H9 (cell line): ENCODE results near the gene RPS6KB1. TPM values are rescaled to one million over a fixed set of nuclear protein-coding genes. Genes with fewer than 3 reads are reported as not detected.

Experiments used
- DNase-seq: peaks from one replicate; pipeline ENCODE4 v3.0.0-alpha.2; 2017
- H2AFZ ChIP-seq: one replicate; pipeline ENCODE4 v1.6.1; 2013; ENCODE audit warnings: mild to moderate bottlenecking, low read length, control low read depth, moderate library complexity
- H2AK5ac ChIP-seq: 2 replicates; pipeline ENCODE4 v1.6.1; 2013; ENCODE audit warnings: low read length, control low read depth, mixed read lengths; ENCODE audit not compliant: insufficient read length
- H2BK120ac ChIP-seq: one replicate; pipeline ENCODE4 v1.6.1; 2013; ENCODE audit warnings: low read depth, mild to moderate bottlenecking, low read length, control low read depth, inconsistent platforms; ENCODE audit not compliant: poor library complexity, severe bottlenecking
- H2BK12ac ChIP-seq: 2 replicates; pipeline ENCODE4 v1.6.1; 2013; ENCODE audit warnings: low read length, control low read depth, mixed read lengths, low read depth; ENCODE audit not compliant: insufficient read length
- H2BK15ac ChIP-seq: 2 replicates; pipeline ENCODE4 v1.6.1; 2013; ENCODE audit warnings: low read depth, low read length, control low read depth
- H2BK20ac ChIP-seq: one replicate; pipeline ENCODE4 v1.6.1; 2013; ENCODE audit warnings: low read depth, mild to moderate bottlenecking, low read length, control low read depth, inconsistent platforms; ENCODE audit not compliant: poor library complexity, severe bottlenecking
- H2BK5ac ChIP-seq: 2 replicates; pipeline ENCODE4 v1.6.1; 2013; ENCODE audit warnings: low read length, control low read depth, mixed read lengths; ENCODE audit not compliant: insufficient read length
- H3K14ac ChIP-seq: 2 replicates; pipeline ENCODE4 v1.6.1; 2013; ENCODE audit warnings: low read length, control low read depth; ENCODE audit not compliant: insufficient read depth
- H3K18ac ChIP-seq: 2 replicates; pipeline ENCODE4 v1.6.1; 2013; ENCODE audit warnings: low read depth, mild to moderate bottlenecking, mixed read lengths, low read length, control low read depth; ENCODE audit not compliant: insufficient read length
- H3K23ac ChIP-seq: 2 replicates; pipeline ENCODE4 v1.6.1; 2013; ENCODE audit warnings: low read length, control low read depth, mixed read lengths, low read depth; ENCODE audit not compliant: insufficient read length
- H3K23me2 ChIP-seq: 2 replicates; pipeline ENCODE4 v1.6.1; 2013; ENCODE audit warnings: low read depth, mild to moderate bottlenecking, mixed read lengths, low read length, control low read depth; ENCODE audit not compliant: insufficient read length, poor library complexity, severe bottlenecking
- H3K27ac ChIP-seq: 2 replicates; pipeline ENCODE4 v1.5.1; 2013; ENCODE audit warnings: low read length, control low read depth, mixed read lengths, low read depth; ENCODE audit not compliant: insufficient read length
- H3K27me3 ChIP-seq: 2 replicates; pipeline ENCODE4 v1.6.1; 2013; ENCODE audit warnings: low read length, control low read depth, inconsistent platforms; ENCODE audit not compliant: insufficient read depth
- H3K4ac ChIP-seq: 2 replicates; pipeline ENCODE4 v1.6.1; 2013; ENCODE audit warnings: low read depth, mild to moderate bottlenecking, control low read depth, inconsistent platforms, low read length, moderate library complexity
- H3K4me1 ChIP-seq: 2 replicates; pipeline ENCODE4 v1.6.1; 2013; ENCODE audit warnings: low read length, control low read depth, inconsistent platforms; ENCODE audit not compliant: insufficient read depth
- H3K4me2 ChIP-seq: 2 replicates; pipeline ENCODE4 v1.6.1; 2013; ENCODE audit warnings: low read length, control low read depth, mixed read lengths; ENCODE audit not compliant: insufficient read length, insufficient read depth
- H3K56ac ChIP-seq: 2 replicates; pipeline ENCODE4 v1.6.1; 2013; ENCODE audit warnings: low read depth, mild to moderate bottlenecking, mixed read lengths, low read length, control low read depth; ENCODE audit not compliant: insufficient read length
- H3K79me1 ChIP-seq: 2 replicates; pipeline ENCODE4 v1.6.1; 2013; ENCODE audit warnings: low read depth, mild to moderate bottlenecking, moderate library complexity, low read length, control low read depth, inconsistent platforms; ENCODE audit not compliant: insufficient read depth, poor library complexity, severe bottlenecking
- H3K79me2 ChIP-seq: 2 replicates; pipeline ENCODE4 v1.6.1; 2013; ENCODE audit warnings: low read length, control low read depth, inconsistent platforms; ENCODE audit not compliant: insufficient read depth
- H3K9ac ChIP-seq: 2 replicates; pipeline ENCODE4 v1.6.1; 2013; ENCODE audit warnings: low read length, control low read depth, mixed read lengths; ENCODE audit not compliant: insufficient read length; ENCODE audit errors: extremely low read depth
- H3K9me3 ChIP-seq: one replicate; pipeline ENCODE4 v1.6.1; 2013; ENCODE audit warnings: low read depth, low read length, inconsistent platforms; ENCODE audit not compliant: control insufficient read depth
- H3T11ph ChIP-seq: one replicate; pipeline ENCODE4 v1.6.1; 2013; ENCODE audit warnings: mild to moderate bottlenecking, low read length, control low read depth, inconsistent platforms
- H4K20me1 ChIP-seq: one replicate; pipeline ENCODE4 v1.6.1; 2013; ENCODE audit not compliant: control insufficient read depth, insufficient read length, insufficient read depth
- H4K5ac ChIP-seq: 2 replicates; pipeline ENCODE4 v1.6.1; 2013; ENCODE audit warnings: low read depth, mild to moderate bottlenecking, mixed read lengths, low read length, control low read depth; ENCODE audit not compliant: insufficient read length
- H4K8ac ChIP-seq: replicated peaks from 2 replicates; pipeline ENCODE4 v1.6.1; 2013; ENCODE audit warnings: low read length, control low read depth, mixed read lengths, low read depth; ENCODE audit not compliant: insufficient read length
- H4K91ac ChIP-seq: 2 replicates; pipeline ENCODE4 v1.6.1; 2013; ENCODE audit warnings: low read depth, mild to moderate bottlenecking, moderate library complexity, mixed read lengths, low read length, control low read depth; ENCODE audit not compliant: insufficient read length
- H3K27ac Mint-ChIP-seq, 3 experiments: 2 replicates in 2 of 3; 3 replicates in 1 of 3; pipeline ENCODE4 v1.8.0; 2020 to 2021; ENCODE audit warnings: mixed read lengths in 3 of 3, mild to moderate bottlenecking in 1 of 3, moderate library complexity in 1 of 3
- H3K27me3 Mint-ChIP-seq: 2 replicates; pipeline ENCODE4 v1.8.0; 2021; ENCODE audit warnings: low read depth, mild to moderate bottlenecking, moderate library complexity, mixed read lengths
- H3K36me3 Mint-ChIP-seq, 3 experiments: 2 replicates in 2 of 3; 3 replicates in 1 of 3; pipeline ENCODE4 v1.8.0; 2020 to 2021; ENCODE audit warnings: low read depth in 3 of 3, mixed read lengths in 3 of 3; ENCODE audit not compliant: insufficient read depth in 1 of 3
- H3K4me1 Mint-ChIP-seq, 2 experiments: 2 replicates each; pipeline ENCODE4 v1.8.0; 2020; ENCODE audit warnings: mixed read lengths in 2 of 2
- H3K4me3 Mint-ChIP-seq, 2 experiments: 2 replicates in 1 of 2; 3 replicates in 1 of 2; pipeline ENCODE4 v1.8.0; 2020 to 2021; ENCODE audit warnings: mild to moderate bottlenecking in 2 of 2, mixed read lengths in 2 of 2, moderate library complexity in 1 of 2
- H3K9me3 Mint-ChIP-seq, 2 experiments: 2 replicates in 1 of 2; 3 replicates in 1 of 2; pipeline ENCODE4 v1.8.0; 2020; ENCODE audit warnings: mild to moderate bottlenecking in 2 of 2, mixed read lengths in 2 of 2, moderate library complexity in 1 of 2
- CTCF ChIP-seq: fragments of 200-600 bp; sonication (generic); conservative IDR thresholded peaks from 3 replicates; pipeline ENCODE4 v1.8.0; 2021; ENCODE audit warnings: antibody characterized with exemption, mild to moderate bottlenecking
- WGBS: extraction: QIAGEN DNeasy Blood & Tissue Kit; methylation state at CpG from one replicate; pipeline ENCODE4 v1.1.7; 2013; ENCODE audit warnings: missing lambda C conversion rate, low lambda C conversion rate, mixed read lengths; ENCODE audit not compliant: insufficient read length; ENCODE audit errors: extremely low coverage; 5-methylcytosine and 5-hydroxymethylcytosine counted together
- total RNA-seq: library from RNA; stranded (reverse); gene quantifications from 2 replicates; pipeline ENCODE4 v1.2.1, GENCODE V29; 2021

The RPS6KB1 gene
- total RNA-seq, 1 experiment from 2014 or later = 36.1 TPM

GRCh38 chr17:59888145-59888750 lies 4.7 kb upstream of the RPS6KB1 start:
- H4K91ac ChIP-seq = no peak overlapping the region
- no peak for TF ChIP-seq CTCF
- no peak overlapping the region for H2BK15ac ChIP-seq
- H3K9me3 ChIP-seq = no peaks in the 10 kb centered on the region
- H3K27ac Mint-ChIP-seq = peak overlapping the region in 1 of 3 experiments; percentile 61; a peak in 1 of 7 replicates
- no CpG with 5 or more reads among the region's 8 CpGs for WGBS
- no peak overlapping the region for H2AFZ ChIP-seq
- H3K9me3 Mint-ChIP-seq = no peaks in the 10 kb centered on the region
- no peak overlapping the region for H3K4ac ChIP-seq
- no peaks in the 10 kb centered on the region for H3K23me2 ChIP-seq
- no peak overlapping the region for H2BK20ac ChIP-seq
- no peak overlapping the region for H3K56ac ChIP-seq
- no peak overlapping the region for H3K4me2 ChIP-seq
- no peak for DNase-seq
- H3K36me3 Mint-ChIP-seq = peaks cover 12 to 59% (median 46%) of the 10 kb centered on the region in 3 experiments; a peak in 6 of 7 replicates
- peaks cover 0 to 4% of the 10 kb centered on the region in 2 experiments; a peak in 1 of 4 replicates for H3K4me1 Mint-ChIP-seq
- H3K4me3 Mint-ChIP-seq = no peak overlapping the region
- no peaks in the 10 kb centered on the region; the same call in 1 of the 2 replicates for H3K27me3 ChIP-seq
- H3K14ac ChIP-seq = no peak overlapping the region
- H3T11ph ChIP-seq = no peak overlapping the region
- H4K20me1 ChIP-seq = no peaks in the 10 kb centered on the region
- no peak overlapping the region for H3K18ac ChIP-seq
- no peak overlapping the region for H3K27ac ChIP-seq
- 0 out of 2 replicates have a peak, but pooled peaks cover 2% of the 10 kb centered on the region for H3K79me2 ChIP-seq
- H2AK5ac ChIP-seq = no peak overlapping the region
- H3K27me3 Mint-ChIP-seq = no peaks in the 10 kb centered on the region; the same call in 1 of the 2 replicates
- no peak overlapping the region for H4K8ac ChIP-seq
- H3K23ac ChIP-seq = no peak overlapping the region
- H4K5ac ChIP-seq = no peak overlapping the region
- no peak overlapping the region for H2BK12ac ChIP-seq
- no peak overlapping the region for H2BK5ac ChIP-seq
- no peaks in the 10 kb centered on the region for H3K4me1 ChIP-seq
- no peaks in the 10 kb centered on the region for H3K79me1 ChIP-seq
- no peak overlapping the region for H3K9ac ChIP-seq
- H2BK120ac ChIP-seq = no peak overlapping the region
